ENCODE results near the gene PSD2. TPM values are rescaled to one million over a fixed set of nuclear protein-coding genes. Genes with fewer than 3 reads are reported as not detected.

The PSD2 gene
- total and polyA plus RNA-seq, 2 experiments from 2014 or later, result 0.08 to 0.10 TPM

GRCh38 chr5:139854953-139855352 is 59.3 kb downstream of the PSD2 start (continued):
- TF ChIP-seq STAT1 (IDR thresholded peaks at IDR 0.05; ENCODE audit: unreplicated experiment) (no peak), JUNB (IDR thresholded peaks at IDR 0.05; ENCODE audit: unreplicated experiment) (no peak), POLR2AphosphoS5 (IDR thresholded peaks at IDR 0.05; ENCODE audit: low read depth) (no peak), NANOG (IDR thresholded peaks at IDR 0.05; ENCODE audit: borderline replicate concordance) (no peak)
- TF ChIP-seq, protein P1, sequence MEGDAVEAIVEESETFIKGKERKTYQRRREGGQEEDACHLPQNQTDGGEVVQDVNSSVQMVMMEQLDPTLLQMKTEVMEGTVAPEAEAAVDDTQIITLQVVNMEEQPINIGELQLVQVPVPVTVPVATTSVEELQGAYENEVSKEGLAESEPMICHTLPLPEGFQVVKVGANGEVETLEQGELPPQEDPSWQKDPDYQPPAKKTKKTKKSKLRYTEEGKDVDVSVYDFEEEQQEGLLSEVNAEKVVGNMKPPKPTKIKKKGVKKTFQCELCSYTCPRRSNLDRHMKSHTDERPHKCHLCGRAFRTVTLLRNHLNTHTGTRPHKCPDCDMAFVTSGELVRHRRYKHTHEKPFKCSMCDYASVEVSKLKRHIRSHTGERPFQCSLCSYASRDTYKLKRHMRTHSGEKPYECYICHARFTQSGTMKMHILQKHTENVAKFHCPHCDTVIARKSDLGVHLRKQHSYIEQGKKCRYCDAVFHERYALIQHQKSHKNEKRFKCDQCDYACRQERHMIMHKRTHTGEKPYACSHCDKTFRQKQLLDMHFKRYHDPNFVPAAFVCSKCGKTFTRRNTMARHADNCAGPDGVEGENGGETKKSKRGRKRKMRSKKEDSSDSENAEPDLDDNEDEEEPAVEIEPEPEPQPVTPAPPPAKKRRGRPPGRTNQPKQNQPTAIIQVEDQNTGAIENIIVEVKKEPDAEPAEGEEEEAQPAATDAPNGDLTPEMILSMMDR (conservative IDR thresholded peaks at IDR 0.05; ENCODE audit: low read depth in 2 of 2), result no peak

DNA sequence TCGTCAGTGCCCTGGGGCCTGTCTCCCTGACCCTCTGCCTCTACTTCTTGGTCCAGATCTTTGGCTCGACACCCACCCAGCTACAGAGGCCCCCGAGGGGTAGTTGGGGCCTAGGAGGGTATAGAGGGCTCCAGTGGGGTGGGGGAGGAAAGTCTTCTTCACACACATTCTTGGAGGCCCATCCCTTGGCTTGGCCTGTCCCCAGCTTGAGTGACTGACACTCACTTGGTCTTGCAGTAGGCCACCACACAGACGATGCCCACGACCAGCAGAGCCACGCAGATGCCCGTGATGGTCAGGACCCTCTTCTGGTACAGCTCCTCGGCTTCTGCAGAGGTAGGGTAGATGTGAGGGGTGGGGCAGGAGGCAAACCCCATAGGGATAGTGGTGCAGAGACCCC is 59.8 kb downstream of the PSD2 start:
- H3K4me1 ChIP-seq (ENCODE audit: insufficient read depth), result no peaks in the 10 kb centered on the region
- ATAC-seq, result no peak
- H3F3A ChIP-seq (replicated peaks; ENCODE audit: low read depth), result no peaks in the 10 kb centered on the region
- H3K27me3 ChIP-seq (ENCODE audit: insufficient read depth), result no peaks in the 10 kb centered on the region
- Mint-ChIP-seq H3K27ac (no peak overlapping the region), H3K4me1 (no peaks in the 10 kb centered on the region), H3K4me3 (no peak overlapping the region), H3K36me3 (ENCODE audit: low read depth) (no peaks in the 10 kb centered on the region), H3K27me3 (ENCODE audit: insufficient read depth, low read depth, poor library complexity) (peaks cover 18% of the 10 kb centered on the region), H3K9me3 (no peaks in the 10 kb centered on the region)
- no peak for DNase-seq (ENCODE audit: low spot score)
- H2AFZ ChIP-seq, result no peak overlapping the region
- no peaks in the 10 kb centered on the region for H4K20me1 ChIP-seq (replicated peaks; ENCODE audit: insufficient read depth)
- H3K36me3 ChIP-seq (ENCODE audit: insufficient read depth), result no peaks in the 10 kb centered on the region
- H3K79me2 ChIP-seq (replicated peaks; ENCODE audit: insufficient read depth), result no peaks in the 10 kb centered on the region
- no peak overlapping the region for H3K27ac ChIP-seq (ENCODE audit: low read depth)
- H3K9me2 ChIP-seq (ENCODE audit: insufficient read depth), result no peaks in the 10 kb centered on the region
- H3K4me3 ChIP-seq, result no peak overlapping the region
- H3K4me2 ChIP-seq, result no peak overlapping the region
- TF ChIP-seq, protein P1 (conservative IDR thresholded peaks at IDR 0.05; ENCODE audit: low read depth in 2 of 2), result no peak
- TF ChIP-seq EZH2phosphoT487 (IDR thresholded peaks at IDR 0.05; ENCODE audit: unreplicated experiment) (no peak), NANOG (IDR thresholded peaks at IDR 0.05; ENCODE audit: borderline replicate concordance) (no peak), REST (IDR thresholded peaks at IDR 0.05; ENCODE audit: unreplicated experiment) (no peak), POLR2AphosphoS5 (IDR thresholded peaks at IDR 0.05; ENCODE audit: low read depth) (no peak), ETS1 (IDR thresholded peaks at IDR 0.05) (no peak), JUNB (IDR thresholded peaks at IDR 0.05; ENCODE audit: unreplicated experiment) (no peak), ZNF114 (CRISPR knock-in tag; IDR thresholded peaks at IDR 0.05) (no peak), ZNF462 (CRISPR knock-in tag; IDR thresholded peaks at IDR 0.05) (no peak)
